GM20000 (cell line): ENCODE measurements around the gene RHOT2.

ENCODE experiments used
- DNase-seq: peaks from one replicate; pipeline ENCODE4 v3.0.0; 2012; ENCODE audit warnings: low spot score
- CTCF ChIP-seq: IDR thresholded peaks from 2 replicates; pipeline ENCODE4 v1.5.1; 2012; ENCODE audit warnings: mild to moderate bottlenecking, control low read depth; ENCODE audit errors: extremely low read depth, missing control alignments

The RHOT2 gene

GRCh38 chr16:678209-678857 lies 10.4 kb downstream of the RHOT2 start:
- no peak for DNase-seq
- TF ChIP-seq CTCF: no peak

GRCh38 chr16:678858-679813 lies 11.2 kb downstream of the RHOT2 start:
- TF ChIP-seq CTCF: no peak
- peak; percentile 68 for DNase-seq

- DNase-seq: peak; percentile 94
- TF ChIP-seq CTCF: no peak
Measured at GRCh38 chr16:679814-680624, 12.1 kb downstream of the RHOT2 start, which contains the start of gene STUB1. TSS of gene STUB1 (plus strand) at chr16:680410. CDS start at chr16:680526, 116 bp downstream.

GRCh38 chr16:680625-680945 lies 12.7 kb downstream of the RHOT2 start:
- no peak for DNase-seq
- no peak for TF ChIP-seq CTCF

- TF ChIP-seq CTCF: no peak
- no peak for DNase-seq
Measured at GRCh38 chr16:680967-681745, 13.2 kb downstream of the RHOT2 start.

GRCh38 chr16:681746-682427 lies 14.0 kb downstream of the RHOT2 start:
- no peak for TF ChIP-seq CTCF
- no peak for DNase-seq
